Activated CD4-positive, alpha-beta memory T cell treated with anti-CD3 and anti-CD28 coated beads, Interleukin-2, amount 10 ng/mL, durations not matched to agents 7 days and 5 days (primary cell): ENCODE measurements around the gene CALM3. TPM values are rescaled to one million over a fixed set of nuclear protein-coding genes. Genes with fewer than 3 reads are reported as not detected.

Experiments
- CTCF ChIA-PET: fragments of 350-600 bp; sonication (Branson Sonifier 250); formaldehyde crosslinking; loops from one replicate; lab custom pipeline; 2021; ENCODE audit warnings: antibody characterized with exemption, inconsistent platforms; lab: Charles Lee
- POLR2A ChIA-PET: fragments of 350-600 bp; sonication (Branson Sonifier 250); formaldehyde crosslinking; loops from one replicate; lab custom pipeline; 2021; ENCODE audit warnings: antibody characterized with exemption; lab: Charles Lee
- DNase-seq: peaks from one replicate; pipeline ENCODE4 v3.0.0-alpha.2; 2020
- H3K27ac Mint-ChIP-seq: one replicate; pipeline ENCODE4 v1.8.0; 2021; ENCODE audit warnings: mild to moderate bottlenecking, mixed read lengths
- H3K27me3 Mint-ChIP-seq: one replicate; pipeline ENCODE4 v1.8.0; 2021; ENCODE audit warnings: mixed read lengths
- H3K36me3 Mint-ChIP-seq: one replicate; pipeline ENCODE4 v1.8.0; 2021; ENCODE audit warnings: low read depth, mixed read lengths
- H3K4me1 Mint-ChIP-seq: one replicate; pipeline ENCODE4 v1.8.0; 2021; ENCODE audit warnings: mixed read lengths
- H3K4me3 Mint-ChIP-seq: one replicate; pipeline ENCODE4 v1.8.0; 2021; ENCODE audit warnings: mild to moderate bottlenecking, mixed read lengths
- H3K9me3 Mint-ChIP-seq: one replicate; pipeline ENCODE4 v1.8.0; 2021; ENCODE audit warnings: mixed read lengths
- total RNA-seq, 2 experiments: library from RNA; stranded (reverse); gene quantifications; one replicate each; pipeline ENCODE4 v1.2.3, GENCODE V29; 2021

CALM3 gene
- total RNA-seq, 2 experiments from 2014 or later: 446 to 465 TPM

- Mint-ChIP-seq H3K4me3 (peak overlapping the region; percentile 100), H3K4me1 (peaks cover 48% of the 10 kb centered on the region), H3K27ac (peak overlapping the region; percentile 100), H3K9me3 (peaks cover 16% of the 10 kb centered on the region), H3K27me3 (peaks cover 11% of the 10 kb centered on the region), H3K36me3 (peaks cover 66% of the 10 kb centered on the region)
- CTCF ChIA-PET: interaction anchor here (0.6 to 7.5 kb wide), 3 partner anchors 8 to 59 kb away, joined by 3 to 99 read pairs (median 22); partner anchors contain the start of gene DACT3
- peak; percentile 54 for DNase-seq
- POLR2A ChIA-PET: interaction anchor here (0.8 to 4.3 kb wide), 18 partner anchors 8 to 506 kb away, joined by 3 to 129 read pairs (median 8); partner anchors contain the start of genes DACT3 and SLC1A5
These were observed 1.5 kb downstream of the CALM3 start for GRCh38 chr19:46602392-46603194.

- peaks cover 52% of the 10 kb centered on the region for H3K4me1 Mint-ChIP-seq
- peaks cover 7% of the 10 kb centered on the region for H3K27me3 Mint-ChIP-seq
- H3K27ac Mint-ChIP-seq: peak overlapping the region; percentile 100
- peak overlapping the region; percentile 100 for H3K4me3 Mint-ChIP-seq
- peaks cover 13% of the 10 kb centered on the region for H3K9me3 Mint-ChIP-seq
- ChIA-PET CTCF (interaction anchor here (7.5 kb wide), 1 partner anchor 11 kb away, joined by 99 read pairs; no protein-coding TSS in a partner anchor), POLR2A (interaction anchor here (0.8 to 4.3 kb wide), 6 partner anchors 8 to 181 kb away, joined by 3 to 129 read pairs (median 9); partner anchors contain the start of gene DACT3)
- peaks cover 66% of the 10 kb centered on the region for H3K36me3 Mint-ChIP-seq
- no peak for DNase-seq
These were observed 2.1 kb downstream of the CALM3 start for GRCh38 chr19:46603195-46603637.

GRCh38 chr19:46603752-46604231 lies 2.7 kb downstream of the CALM3 start:
- CTCF ChIA-PET: interaction anchor here (7.5 kb wide), 1 partner anchor 10 kb away, joined by 99 read pairs; no protein-coding TSS in a partner anchor
- Mint-ChIP-seq H3K4me3 (peak overlapping the region; percentile 100), H3K27ac (peak overlapping the region; percentile 100), H3K9me3 (peaks cover 7% of the 10 kb centered on the region), H3K36me3 (peaks cover 65% of the 10 kb centered on the region), H3K27me3 (peaks cover 2% of the 10 kb centered on the region), H3K4me1 (peaks cover 52% of the 10 kb centered on the region)
- peak; percentile 15 for DNase-seq
- POLR2A ChIA-PET: interaction anchor here (0.8 to 4.3 kb wide), 4 partner anchors 7 to 140 kb away, joined by 3 to 129 read pairs (median 13); partner anchors contain the start of gene DACT3

GRCh38 chr19:46604781-46605355 lies 3.7 kb downstream of the CALM3 start:
- Mint-ChIP-seq H3K27me3 (no peaks in the 10 kb centered on the region), H3K27ac (no peak overlapping the region), H3K4me3 (no peak overlapping the region), H3K9me3 (peaks cover under 1% of the 10 kb centered on the region), H3K36me3 (peaks cover 71% of the 10 kb centered on the region), H3K4me1 (peaks cover 59% of the 10 kb centered on the region)
- ChIA-PET CTCF (no interaction called here), POLR2A (interaction anchor here (1.3 kb wide), 1 partner anchor 82 kb away, joined by 3 read pairs; no protein-coding TSS in a partner anchor)
- DNase-seq: peak; percentile 1

GRCh38 chr19:46605356-46605821 lies 4.3 kb downstream of the CALM3 start:
- DNase-seq: peak; percentile 12
- no peaks in the 10 kb centered on the region for H3K9me3 Mint-ChIP-seq
- H3K36me3 Mint-ChIP-seq: peaks cover 74% of the 10 kb centered on the region
- CTCF ChIA-PET: interaction anchor here (1.6 kb wide), 1 partner anchor 57 kb away, joined by 5 read pairs; no protein-coding TSS in a partner anchor
- no peak overlapping the region for H3K27ac Mint-ChIP-seq
- H3K27me3 Mint-ChIP-seq: no peaks in the 10 kb centered on the region
- peaks cover 58% of the 10 kb centered on the region for H3K4me1 Mint-ChIP-seq
- H3K4me3 Mint-ChIP-seq: no peak overlapping the region
- POLR2A ChIA-PET: interaction anchor here (1.3 kb wide), 1 partner anchor 83 kb away, joined by 3 read pairs; no protein-coding TSS in a partner anchor

- Mint-ChIP-seq H3K9me3 (no peaks in the 10 kb centered on the region), H3K4me3 (no peak overlapping the region), H3K4me1 (peaks cover 64% of the 10 kb centered on the region), H3K27ac (no peak overlapping the region), H3K36me3 (peaks cover 77% of the 10 kb centered on the region), H3K27me3 (no peaks in the 10 kb centered on the region)
- POLR2A ChIA-PET: interaction anchor here (1.2 to 1.3 kb wide), 2 partner anchors 11 to 83 kb away, joined by 3 read pairs; no protein-coding TSS in a partner anchor
- CTCF ChIA-PET: interaction anchor here (1.6 kb wide), 1 partner anchor 56 kb away, joined by 5 read pairs; no protein-coding TSS in a partner anchor
- DNase-seq: peak; percentile 14
These were observed 4.9 kb downstream of the CALM3 start for GRCh38 chr19:46606019-46606418.

- POLR2A ChIA-PET: interaction anchor here (0.7 to 1.2 kb wide), 3 partner anchors 12 to 96 kb away, joined by 3 to 4 read pairs (median 4); no protein-coding TSS in a partner anchor
- CTCF ChIA-PET: interaction anchor here (0.6 to 1.6 kb wide), 2 partner anchors 55 to 233 kb away, joined by 5 read pairs; no protein-coding TSS in a partner anchor
- H3K27ac Mint-ChIP-seq: no peak overlapping the region
- peaks cover 84% of the 10 kb centered on the region for H3K36me3 Mint-ChIP-seq
- H3K4me3 Mint-ChIP-seq: no peak overlapping the region
- H3K27me3 Mint-ChIP-seq: no peaks in the 10 kb centered on the region
- peak; percentile 10 for DNase-seq
- peaks cover 72% of the 10 kb centered on the region for H3K4me1 Mint-ChIP-seq
- no peaks in the 10 kb centered on the region for H3K9me3 Mint-ChIP-seq
These were observed 5.7 kb downstream of the CALM3 start for GRCh38 chr19:46606681-46607447.

GRCh38 chr19:46607448-46607841 lies 6.3 kb downstream of the CALM3 start:
- H3K36me3 Mint-ChIP-seq: peaks cover 78% of the 10 kb centered on the region
- CTCF ChIA-PET: no interaction called here

GRCh38 chr19:46608178-46608577 lies 7.0 kb downstream of the CALM3 start:
- no peaks in the 10 kb centered on the region for H3K27me3 Mint-ChIP-seq
- no peaks in the 10 kb centered on the region for H3K9me3 Mint-ChIP-seq
- no peak overlapping the region for H3K27ac Mint-ChIP-seq
- POLR2A ChIA-PET: no interaction called here
- DNase-seq: no peak
- CTCF ChIA-PET: interaction anchor here (1.0 kb wide), 1 partner anchor 10 kb away, joined by 3 read pairs; no protein-coding TSS in a partner anchor
- H3K36me3 Mint-ChIP-seq: peaks cover 73% of the 10 kb centered on the region
- no peak overlapping the region for H3K4me3 Mint-ChIP-seq
- H3K4me1 Mint-ChIP-seq: peaks cover 71% of the 10 kb centered on the region

More at GRCh38 chr19:46607448-46607841, 6.3 kb downstream of the CALM3 start:
- no peaks in the 10 kb centered on the region for H3K27me3 Mint-ChIP-seq
- H3K27ac Mint-ChIP-seq: no peak overlapping the region
- H3K4me3 Mint-ChIP-seq: no peak overlapping the region
- DNase-seq: no peak
- POLR2A ChIA-PET: interaction anchor here (0.7 kb wide), 1 partner anchor 95 kb away, joined by 4 read pairs; no protein-coding TSS in a partner anchor
- peaks cover 73% of the 10 kb centered on the region for H3K4me1 Mint-ChIP-seq
- no peaks in the 10 kb centered on the region for H3K9me3 Mint-ChIP-seq

GRCh38 chr19:46608581-46609345 lies 7.6 kb downstream of the CALM3 start:
- Mint-ChIP-seq H3K4me1 (peaks cover 70% of the 10 kb centered on the region), H3K9me3 (no peaks in the 10 kb centered on the region), H3K4me3 (no peak overlapping the region), H3K27me3 (no peaks in the 10 kb centered on the region), H3K36me3 (peaks cover 68% of the 10 kb centered on the region), H3K27ac (no peak overlapping the region)
- DNase-seq: no peak
- ChIA-PET CTCF (interaction anchor here (1.0 kb wide), 1 partner anchor 9 kb away, joined by 3 read pairs; no protein-coding TSS in a partner anchor), POLR2A (interaction anchor here (4.6 kb wide), 1 partner anchor 7 kb away, joined by 129 read pairs; the partner anchor contains the start of gene CALM3)
